Stimulated activated CD8-positive, alpha-beta memory T cell treated with anti-CD3 and anti-CD28 coated beads, Interleukin-4, amount 100 ng/mL, for 24 hours (primary cell): ENCODE measurements around the gene LHFPL3.
A peak's percentile ranks its signal among the peaks of the same experiment; 100 is the strongest.

ENCODE experiments used
- DNase-seq: peaks from one replicate; pipeline ENCODE4 v3.0.0-alpha.2; 2020; ENCODE audit warnings: low read depth

The LHFPL3 gene

GRCh38 chr7:104848138-104848990 is 520.0 kb downstream of the LHFPL3 start:
- DNase-seq, result peak; percentile 6

- DNase-seq, result no peak
Observed at GRCh38 chr7:104850374-104850773, 522.0 kb downstream of the LHFPL3 start.

GRCh38 chr7:104851268-104851667 is 522.9 kb downstream of the LHFPL3 start:
- no peak for DNase-seq

GRCh38 chr7:104852386-104852785 is 524.0 kb downstream of the LHFPL3 start:
- no peak for DNase-seq

- no peak for DNase-seq
Observed at GRCh38 chr7:104855861-104856260, 527.5 kb downstream of the LHFPL3 start.

GRCh38 chr7:104857458-104858425 is 529.3 kb downstream of the LHFPL3 start:
- DNase-seq, result no peak

- DNase-seq, result no peak
Observed at GRCh38 chr7:104859754-104860426, 531.5 kb downstream of the LHFPL3 start.

- DNase-seq, result no peak
Observed at GRCh38 chr7:104861729-104862390, 533.5 kb downstream of the LHFPL3 start.

- no peak for DNase-seq
Observed at GRCh38 chr7:104862719-104863118, 534.3 kb downstream of the LHFPL3 start.

GRCh38 chr7:104873401-104873800 is 545.0 kb downstream of the LHFPL3 start:
- no peak for DNase-seq

GRCh38 chr7:104878577-104878976 is 550.2 kb downstream of the LHFPL3 start:
- DNase-seq, result no peak

- no peak for DNase-seq
Observed at GRCh38 chr7:104883248-104883717, 554.9 kb downstream of the LHFPL3 start.

- peak; percentile 67 for DNase-seq
Observed at GRCh38 chr7:104883718-104884452, 555.5 kb downstream of the LHFPL3 start.

- DNase-seq, result no peak
Observed at GRCh38 chr7:104886651-104887050, 558.2 kb downstream of the LHFPL3 start.

GRCh38 chr7:104890216-104890615 is 561.8 kb downstream of the LHFPL3 start:
- no peak for DNase-seq

- DNase-seq, result no peak
Observed at GRCh38 chr7:104891949-104892348, 563.5 kb downstream of the LHFPL3 start.

- no peak for DNase-seq
Observed at GRCh38 chr7:104894314-104894713, 565.9 kb downstream of the LHFPL3 start.

- no peak for DNase-seq
Observed at GRCh38 chr7:104894726-104895521, 566.5 kb downstream of the LHFPL3 start.

GRCh38 chr7:104895522-104896236 is 567.3 kb downstream of the LHFPL3 start:
- no peak for DNase-seq
